Nephron progenitor cell (in vitro differentiated cells): Measurements from ENCODE around the gene DLX5.
A peak's percentile ranks its signal among the peaks of the same experiment; 100 is the strongest.

ENCODE experiments used
- DNase-seq: peaks from one replicate; pipeline ENCODE4 v3.0.0; 2021
- H3K27ac Mint-ChIP-seq: 2 replicates; pipeline ENCODE4 v1.8.0; 2021; ENCODE audit warnings: mild to moderate bottlenecking, moderate library complexity, mixed read lengths
- H3K27me3 Mint-ChIP-seq: 2 replicates; pipeline ENCODE4 v1.8.0; 2021; ENCODE audit warnings: mild to moderate bottlenecking, low read depth, mixed read lengths; ENCODE audit not compliant: poor library complexity
- H3K36me3 Mint-ChIP-seq: 2 replicates; pipeline ENCODE4 v1.8.0; 2021; ENCODE audit warnings: low read depth, mixed read lengths
- H3K4me1 Mint-ChIP-seq: 2 replicates; pipeline ENCODE4 v1.8.0; 2021; ENCODE audit warnings: mixed read lengths
- H3K4me3 Mint-ChIP-seq: 2 replicates; pipeline ENCODE4 v1.8.0; 2021; ENCODE audit warnings: mild to moderate bottlenecking, moderate library complexity, mixed read lengths
- H3K9me3 Mint-ChIP-seq: 2 replicates; pipeline ENCODE4 v1.8.0; 2021; ENCODE audit warnings: mild to moderate bottlenecking, moderate library complexity, mixed read lengths
- TF ChIP-seq, protein P1 (sequence below): fragments of 200-600 bp; sonication (generic); IDR thresholded peaks from 2 replicates; pipeline ENCODE4 v1.5.0; 2021; ENCODE audit warnings: antibody characterized with exemption

Gene DLX5

DNA sequence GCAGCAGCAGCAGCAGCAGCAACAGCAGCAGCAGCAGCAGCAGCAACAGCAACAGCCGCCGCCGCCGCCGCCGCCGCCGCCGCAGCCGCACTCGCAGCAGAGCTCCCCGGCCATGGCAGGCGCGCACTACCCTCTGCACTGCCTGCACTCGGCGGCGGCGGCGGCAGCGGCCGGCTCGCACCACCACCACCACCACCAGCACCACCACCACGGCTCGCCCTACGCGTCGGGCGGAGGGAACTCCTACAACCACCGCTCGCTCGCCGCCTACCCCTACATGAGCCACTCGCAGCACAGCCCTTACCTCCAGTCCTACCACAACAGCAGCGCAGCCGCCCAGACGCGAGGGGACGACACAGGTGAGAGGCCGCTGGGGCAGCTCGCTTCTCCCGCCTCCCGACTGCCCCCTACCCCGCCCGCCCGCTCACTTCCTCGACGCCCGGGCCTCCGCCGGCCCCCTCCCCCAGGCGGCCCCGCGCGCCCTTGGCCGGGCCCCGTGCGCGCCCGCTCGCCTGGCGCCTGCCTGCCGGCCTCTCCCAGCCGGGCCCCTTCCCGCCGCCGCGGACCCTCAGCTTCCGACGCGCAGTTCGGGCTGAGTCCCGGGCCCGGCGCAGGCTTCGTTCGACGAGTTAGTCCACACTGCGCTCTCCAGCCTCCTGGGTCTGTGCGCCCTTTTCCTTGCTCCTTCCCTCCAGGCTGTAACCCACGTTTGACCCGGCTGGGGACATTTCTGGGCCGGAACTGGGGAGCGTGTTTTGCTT lies 18.4 kb downstream of the DLX5 start:
- TF ChIP-seq, protein P1, sequence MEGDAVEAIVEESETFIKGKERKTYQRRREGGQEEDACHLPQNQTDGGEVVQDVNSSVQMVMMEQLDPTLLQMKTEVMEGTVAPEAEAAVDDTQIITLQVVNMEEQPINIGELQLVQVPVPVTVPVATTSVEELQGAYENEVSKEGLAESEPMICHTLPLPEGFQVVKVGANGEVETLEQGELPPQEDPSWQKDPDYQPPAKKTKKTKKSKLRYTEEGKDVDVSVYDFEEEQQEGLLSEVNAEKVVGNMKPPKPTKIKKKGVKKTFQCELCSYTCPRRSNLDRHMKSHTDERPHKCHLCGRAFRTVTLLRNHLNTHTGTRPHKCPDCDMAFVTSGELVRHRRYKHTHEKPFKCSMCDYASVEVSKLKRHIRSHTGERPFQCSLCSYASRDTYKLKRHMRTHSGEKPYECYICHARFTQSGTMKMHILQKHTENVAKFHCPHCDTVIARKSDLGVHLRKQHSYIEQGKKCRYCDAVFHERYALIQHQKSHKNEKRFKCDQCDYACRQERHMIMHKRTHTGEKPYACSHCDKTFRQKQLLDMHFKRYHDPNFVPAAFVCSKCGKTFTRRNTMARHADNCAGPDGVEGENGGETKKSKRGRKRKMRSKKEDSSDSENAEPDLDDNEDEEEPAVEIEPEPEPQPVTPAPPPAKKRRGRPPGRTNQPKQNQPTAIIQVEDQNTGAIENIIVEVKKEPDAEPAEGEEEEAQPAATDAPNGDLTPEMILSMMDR = no peak
- Mint-ChIP-seq H3K9me3 (peaks cover 4% of the 10 kb centered on the region), H3K36me3 (no peaks in the 10 kb centered on the region), H3K4me3 (peak overlapping the region; percentile 80), H3K27me3 (peaks cover 100% of the 10 kb centered on the region), H3K4me1 (peaks cover 14% of the 10 kb centered on the region), H3K27ac (no peak overlapping the region)
- DNase-seq = peak; percentile 74

DNA sequence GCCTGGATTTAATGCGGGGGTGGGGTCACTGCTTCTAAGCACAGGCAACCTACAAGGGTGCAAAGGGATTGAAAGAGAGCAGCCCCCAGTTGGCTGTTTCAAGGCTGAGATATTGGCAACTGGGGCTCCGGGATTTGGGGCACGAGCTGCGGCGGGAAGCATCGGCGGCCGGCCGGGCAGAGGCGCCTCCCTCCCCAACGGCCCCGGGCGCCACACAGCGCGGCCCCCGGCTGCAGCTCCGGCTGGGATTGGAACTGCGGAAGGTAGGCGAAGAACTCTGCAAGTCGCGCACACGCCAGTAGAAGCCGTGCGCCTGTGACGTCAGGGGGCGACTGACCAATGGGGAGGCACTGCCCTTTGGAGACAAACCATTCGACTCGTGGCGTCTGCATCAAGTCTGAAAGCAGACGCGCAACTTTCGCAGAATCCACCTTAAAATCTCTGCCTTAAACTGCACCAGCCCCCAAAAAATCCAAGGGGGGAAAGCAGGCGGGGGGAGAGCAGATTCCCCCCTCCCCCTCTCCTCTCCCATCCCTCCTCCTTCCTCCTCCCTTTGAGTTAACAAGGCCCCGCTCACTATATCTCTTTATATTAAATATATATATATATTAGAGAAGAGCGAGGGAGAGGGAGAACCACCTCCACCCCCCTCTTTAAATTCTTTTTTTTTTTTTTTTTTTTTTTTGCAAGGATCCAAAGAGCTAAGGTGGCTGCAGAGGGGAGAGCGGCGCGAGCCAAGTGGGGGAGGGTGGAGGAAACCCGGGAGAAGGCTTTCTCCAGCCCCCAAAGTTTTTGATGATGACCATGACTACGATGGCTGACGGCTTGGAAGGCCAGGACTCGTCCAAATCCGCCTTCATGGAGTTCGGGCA lies 19.2 kb downstream of the DLX5 start, which contains the start of gene DLX6:
TSS of gene DLX6 (plus strand) at position 371 of the 872 bp plus-strand sequence. CDS start at position 796, 425 bp downstream.
- Mint-ChIP-seq H3K9me3 (peaks cover 4% of the 10 kb centered on the region), H3K4me3 (peak within 1 kb of the TSS; percentile 80), H3K27me3 (peaks cover 100% of the 10 kb centered on the region), H3K27ac (no peak within 1 kb of the TSS), H3K36me3 (no peaks in the 10 kb centered on the region), H3K4me1 (peaks cover 14% of the 10 kb centered on the region)
- peak; percentile 80 for DNase-seq
- TF ChIP-seq, protein P1 = no peak

DNA sequence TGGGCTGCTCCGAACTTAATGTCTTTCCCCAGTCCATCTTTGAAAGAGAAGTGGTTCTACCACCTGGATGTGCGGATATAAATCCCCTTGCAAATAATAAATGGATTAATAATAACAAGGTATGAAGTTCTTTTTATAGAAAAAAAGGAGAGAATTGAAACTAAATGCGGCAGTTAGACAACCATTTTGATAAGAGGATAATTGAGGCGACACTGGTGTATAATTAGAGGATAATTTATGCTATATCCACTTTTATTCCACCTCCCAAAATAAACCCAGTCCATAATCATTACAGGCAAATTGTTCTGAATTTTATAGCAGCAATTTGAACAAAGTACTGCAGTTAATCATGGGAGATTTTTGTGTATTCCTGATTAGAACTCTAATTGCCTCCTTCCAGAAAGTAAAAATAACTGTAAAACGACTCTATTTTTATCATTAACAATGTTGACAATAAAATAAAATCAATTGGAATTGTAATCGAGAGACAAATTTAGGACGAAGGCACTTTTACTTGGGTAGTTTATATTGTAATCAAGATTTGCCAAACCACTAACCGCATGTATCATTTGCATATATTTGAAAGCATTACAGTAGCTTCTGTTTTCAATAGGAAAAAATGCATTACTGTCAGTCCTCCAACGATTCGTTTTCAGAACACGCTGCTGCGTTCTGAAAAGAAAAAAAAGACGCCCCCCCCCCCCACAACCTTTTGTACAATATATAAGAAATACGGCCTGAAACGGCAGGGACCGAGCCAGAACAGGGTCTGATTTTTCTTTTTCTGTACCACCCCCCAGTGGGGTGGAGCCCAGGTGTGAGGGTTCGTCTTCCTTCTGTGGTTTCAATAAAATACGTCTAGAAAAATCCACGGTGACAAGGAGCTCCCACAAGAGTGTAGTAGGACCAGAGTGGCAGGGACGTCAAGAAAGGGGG lies 20.1 kb downstream of the DLX5 start:
- H3K9me3 Mint-ChIP-seq = peaks cover 4% of the 10 kb centered on the region
- H3K4me1 Mint-ChIP-seq = peaks cover 14% of the 10 kb centered on the region
- no peaks in the 10 kb centered on the region for H3K36me3 Mint-ChIP-seq
- TF ChIP-seq, protein P1 = no peak
- H3K27ac Mint-ChIP-seq = no peak overlapping the region
- peak overlapping the region; percentile 52 for H3K4me3 Mint-ChIP-seq
- no peak for DNase-seq
- H3K27me3 Mint-ChIP-seq = peaks cover 100% of the 10 kb centered on the region

DNA sequence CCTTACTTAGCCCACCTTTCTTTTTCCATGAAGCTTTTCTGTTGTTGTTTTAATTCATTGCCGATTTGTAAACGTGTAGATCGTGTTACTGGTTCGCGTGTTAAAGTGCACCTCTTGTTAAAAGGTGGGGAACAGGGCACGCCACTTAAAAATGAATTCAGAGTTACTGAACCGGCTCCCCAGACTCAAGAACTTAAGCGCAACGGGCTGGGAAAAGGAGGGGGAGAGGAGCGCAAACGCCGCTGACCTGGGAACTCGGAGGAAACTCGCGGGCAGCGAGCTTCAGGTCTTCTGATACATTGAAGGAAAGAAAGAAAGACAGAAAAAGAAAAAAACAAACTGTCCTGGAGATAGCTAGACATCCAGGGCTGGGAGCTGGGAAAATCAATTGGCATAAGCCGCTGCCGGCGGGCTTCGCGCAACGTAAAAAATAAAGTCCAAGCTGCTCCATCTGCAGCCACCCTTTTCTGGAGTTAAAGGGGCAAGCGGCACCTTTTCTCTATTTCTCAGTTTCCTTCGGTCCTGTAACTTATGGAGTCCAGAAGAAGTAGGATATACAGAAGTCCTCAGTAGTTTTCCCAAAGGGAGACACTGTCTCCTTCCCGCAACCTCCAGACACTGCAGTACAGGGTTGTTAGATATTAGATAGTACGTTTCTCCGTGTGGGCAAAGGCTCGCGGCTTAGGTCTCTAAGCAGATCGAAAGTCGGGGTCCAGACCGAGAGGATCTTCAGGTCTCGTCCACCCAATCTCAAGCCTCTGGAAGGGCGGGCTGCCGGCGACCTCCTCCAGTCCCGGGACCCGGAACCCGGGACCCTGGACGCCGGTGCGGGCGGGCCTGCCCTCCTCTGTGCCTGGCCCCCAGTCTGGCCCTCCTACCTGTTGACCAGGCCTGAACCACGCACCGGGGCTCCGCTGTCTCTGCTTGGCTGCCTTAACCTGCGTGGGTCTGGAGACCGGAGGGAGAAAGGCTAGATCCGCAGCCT lies 21.1 kb downstream of the DLX5 start:
- TF ChIP-seq, protein P1 = no peak
- peaks cover 100% of the 10 kb centered on the region for H3K27me3 Mint-ChIP-seq
- peaks cover 14% of the 10 kb centered on the region for H3K4me1 Mint-ChIP-seq
- no peak overlapping the region for H3K4me3 Mint-ChIP-seq
- H3K36me3 Mint-ChIP-seq = no peaks in the 10 kb centered on the region
- H3K9me3 Mint-ChIP-seq = peaks cover 4% of the 10 kb centered on the region
- H3K27ac Mint-ChIP-seq = no peak overlapping the region
- no peak for DNase-seq
